HCT116 (cell line): Measurements from ENCODE around the gene HIRA. TPM values are rescaled to one million over a fixed set of nuclear protein-coding genes. Genes with fewer than 3 reads are reported as not detected.
A peak's percentile ranks its signal among the peaks of the same experiment; 100 is the strongest.

Source experiments
- ATAC-seq: fragments of 200-7000 bp; cut with Tn5 transposase; 2 replicates; pipeline ENCODE4 v1.9.1; 2020; ENCODE audit warnings: mild to moderate bottlenecking, moderate library complexity
- BruUV-seq: library from RNA; stranded (reverse); fragments of 400-500 nt; replicated peaks from 2 replicates; lab custom pipeline; 2021; lab: Mats Ljungman, UMichigan
- CTCF ChIA-PET: fragments of 300-600 bp; sonication (Branson Sonifier 250); formaldehyde crosslinking; loops from one replicate; lab custom pipeline; 2021; ENCODE audit warnings: antibody characterized with exemption; lab: Charles Lee
- POLR2A ChIA-PET: fragments of 300-600, 350-600 bp; sonication (Branson Sonifier 250); formaldehyde crosslinking; loops from one replicate; lab custom pipeline; 2021; ENCODE audit warnings: antibody characterized with exemption; lab: Charles Lee
- RAD21 ChIA-PET, 2 experiments: fragments of 300-600 bp; sonication (Branson Sonifier 250); formaldehyde crosslinking; loops; one replicate each; lab custom pipeline; 2023; ENCODE audit warnings: low total read pairs in 2 of 2; ENCODE audit not compliant: uncharacterized antibody in 2 of 2, unreplicated experiment in 2 of 2, low non-redundant PET in 1 of 2; lab: Charles Lee
- DNase-seq: peaks from one replicate; pipeline ENCODE4 v3.0.0-alpha.2; 2010; ENCODE audit warnings: low read depth, low spot score
- H2AFZ ChIP-seq: fragments of 200-600 bp; shearing (Covaris generic), sonication (generic); 2 replicates; pipeline ENCODE4 v1.6.1; 2017; ENCODE audit warnings: low read depth, mixed run types, mixed read lengths, antibody characterized with exemption, low read length; ENCODE audit not compliant: poor library complexity, severe bottlenecking
- H3K27ac ChIP-seq: 2 replicates; pipeline ENCODE4 v1.5.1; 2012; ENCODE audit warnings: low read depth, low read length
- H3K27me3 ChIP-seq: fragments of 200-600 bp; sonication (generic); 2 replicates; pipeline ENCODE4 v1.6.1; 2016; ENCODE audit warnings: mixed run types, low read length, mixed read lengths; ENCODE audit not compliant: insufficient read depth
- H3K36me3 ChIP-seq, 2 experiments: fragments of 200-500 bp in 1 of 2; fragments of 200-600 bp in 1 of 2; sonication (Bioruptor generic) in 1 of 2; sonication (generic) in 1 of 2; 2 replicates each; pipeline versions ENCODE4 v1.5.1 to v1.6.1; 2014 to 2016; ENCODE audit warnings: low read length in 2 of 2, inconsistent platforms in 1 of 2, mixed read lengths in 1 of 2, mixed run types in 1 of 2; ENCODE audit not compliant: insufficient read depth in 2 of 2, control insufficient read depth in 1 of 2
- H3K4me1 ChIP-seq, 2 experiments: fragments of 200-600 bp in 1 of 2; sonication (generic) in 1 of 2; 2 replicates each; pipeline versions ENCODE4 v1.5.1 to v1.6.1; 2012 to 2017; ENCODE audit warnings: low read length in 2 of 2, inconsistent platforms in 1 of 2, mild to moderate bottlenecking in 1 of 2, mixed read lengths in 1 of 2, mixed run types in 1 of 2, moderate library complexity in 1 of 2; ENCODE audit not compliant: insufficient read depth in 2 of 2, control insufficient read depth in 1 of 2
- H3K4me2 ChIP-seq: fragments of 200-600 bp; sonication (generic); 2 replicates; pipeline ENCODE4 v1.6.1; 2017; ENCODE audit warnings: mixed run types, low read length, mixed read lengths
- H3K4me3 ChIP-seq, 2 experiments: fragments of 200-600 bp in 1 of 2; sonication (generic) in 1 of 2; replicated peaks in 1 of 2; 2 replicates each; pipeline ENCODE4 v1.5.1; 2011 to 2016; ENCODE audit warnings: low read length in 2 of 2, control low read depth in 1 of 2, low read depth in 1 of 2, mild to moderate bottlenecking in 1 of 2, mixed read lengths in 1 of 2, mixed run types in 1 of 2
- H3K79me2 ChIP-seq: fragments of 200-600 bp; sonication (generic); 2 replicates; pipeline ENCODE4 v1.6.1; 2017; ENCODE audit warnings: mild to moderate bottlenecking, mixed run types, low read length, moderate library complexity, mixed read lengths; ENCODE audit not compliant: insufficient read depth
- H3K9ac ChIP-seq: fragments of 200-600 bp; sonication (generic); 2 replicates; pipeline ENCODE4 v1.6.1; 2016; ENCODE audit warnings: low read length, mixed read lengths
- H3K9me2 ChIP-seq: fragments of 200-600 bp; sonication (generic), shearing (Covaris generic); 2 replicates; pipeline ENCODE4 v1.6.1; 2017; ENCODE audit warnings: mixed run types, mild to moderate bottlenecking, moderate library complexity; ENCODE audit not compliant: insufficient read depth
- H3K9me3 ChIP-seq, 2 experiments: fragments of 200-500 bp in 1 of 2; fragments of 200-600 bp in 1 of 2; sonication (Bioruptor generic) in 1 of 2; sonication (generic) in 1 of 2; 2 replicates each; pipeline ENCODE4 v1.6.1; 2014 to 2017; ENCODE audit warnings: low read length in 2 of 2, mixed read lengths in 2 of 2, inconsistent platforms in 1 of 2, low read depth in 1 of 2, mild to moderate bottlenecking in 1 of 2, mixed run types in 1 of 2, moderate library complexity in 1 of 2; ENCODE audit not compliant: control insufficient read depth in 1 of 2, insufficient read depth in 1 of 2
- H4K20me1 ChIP-seq: fragments of 200-600 bp; sonication (generic), shearing (Covaris generic); 2 replicates; pipeline ENCODE4 v1.6.1; 2017; ENCODE audit warnings: mixed run types, mild to moderate bottlenecking, moderate library complexity; ENCODE audit not compliant: insufficient read depth
- EGR1 ChIP-seq: IDR thresholded peaks from 2 replicates; pipeline ENCODE4 v1.6.1; 2012; ENCODE audit warnings: low read depth
- ELF1 ChIP-seq: IDR thresholded peaks from 2 replicates; pipeline ENCODE4 v1.6.1; 2012; ENCODE audit warnings: low read depth, borderline replicate concordance
- POLR2AphosphoS5 ChIP-seq: IDR thresholded peaks from 2 replicates; pipeline ENCODE4 v1.6.1; 2011; ENCODE audit warnings: mild to moderate bottlenecking, low read depth, low read length, moderate library complexity
- SIN3A ChIP-seq: IDR thresholded peaks from 2 replicates; pipeline ENCODE4 v1.6.1; 2012; ENCODE audit warnings: low read depth
- SP1 ChIP-seq: IDR thresholded peaks from 2 replicates; pipeline ENCODE4 v1.6.1; 2012; ENCODE audit warnings: low read depth
- SRF ChIP-seq: IDR thresholded peaks from 2 replicates; pipeline ENCODE4 v1.6.1; 2012; ENCODE audit warnings: low read depth
- YY1 ChIP-seq: IDR thresholded peaks from 2 replicates; pipeline ENCODE4 v1.6.1; 2011; ENCODE audit warnings: low read length, low read depth, moderate library complexity, mild to moderate bottlenecking; ENCODE audit not compliant: insufficient replicate concordance; ENCODE audit errors: extremely low read depth
- ZBTB33 ChIP-seq: IDR thresholded peaks from 2 replicates; pipeline ENCODE4 v1.6.1; 2011; ENCODE audit warnings: mild to moderate bottlenecking, low read length, moderate library complexity; ENCODE audit not compliant: insufficient replicate concordance; ENCODE audit errors: extremely low read depth
- intact Hi-C: fragments of 100-400 bp; cut with micrococcal nuclease; formaldehyde crosslinking; loops from 2 replicates; pipeline ENCODE4 v1.10.0; 2022
- total RNA-seq: library from RNA; stranded (reverse); gene quantifications from one replicate; pipeline ENCODE4 v1.2.1, GENCODE V29; 2021; ENCODE audit not compliant: unreplicated experiment
- TF ChIP-seq, protein P1 (sequence below): IDR thresholded peaks from 2 replicates; pipeline ENCODE4 v1.6.1; 2012

HIRA gene
- total RNA-seq, 1 experiment from 2014 or later, result 30.6 TPM

GRCh38 chr22:19479355-19480172 is 48.0 kb upstream of the HIRA start, which contains the start of gene CDC45:
Gene CDC45 (plus strand): TSS chr22:19479920. CDS start chr22:19479969, 49 bp downstream.
- ChIA-PET CTCF (interaction anchor here (1.0 to 2.6 kb wide), 5 partner anchors 11 to 301 kb away, joined by 4 to 11 read pairs (median 5); partner anchors contain the start of gene SLC25A1), RAD21 (interaction anchor here (0.5 to 0.9 kb wide), 4 partner anchors 150 to 335 kb away, joined by 3 read pairs; partner anchors contain the start of gene ESS2 (in 1 of the 2)), POLR2A (interaction anchor here (0.7 to 1.6 kb wide), 6 partner anchors 10 to 150 kb away, joined by 3 to 6 read pairs (median 3); no protein-coding TSS in a partner anchor)
- H3K36me3 ChIP-seq, result peaks cover 14 to 35% of the 10 kb centered on the region in 2 experiments
- intact Hi-C loops, result loop anchor here (1.0 to 10.0 kb wide), 5 partner anchors 47 to 357 kb away; partner anchors contain the start of genes DGCR2, ESS2 and MRPL40
- peaks cover 5% of the 10 kb centered on the region; the same call in 1 of the 2 replicates for H4K20me1 ChIP-seq
- peak; percentile 96 for DNase-seq
- H2AFZ ChIP-seq, result peak within 1 kb of the TSS; percentile 47
- H3K4me2 ChIP-seq, result peak within 1 kb of the TSS; percentile 81
- H3K27me3 ChIP-seq, result no peaks in the 10 kb centered on the region
- H3K79me2 ChIP-seq, result peaks cover 82% of the 10 kb centered on the region
- H3K9me3 ChIP-seq, result no peaks in the 10 kb centered on the region
- H3K27ac ChIP-seq, result peak within 1 kb of the TSS; percentile 86
- no peaks in the 10 kb centered on the region for H3K9me2 ChIP-seq
- H3K4me1 ChIP-seq, result peaks cover 14 to 23% of the 10 kb centered on the region in 2 experiments; a peak in 3 of 4 replicates
- no TSS peak for BruUV-seq
- H3K4me3 ChIP-seq, result peak within 1 kb of the TSS; percentile 80 to 91
- TF ChIP-seq, protein P1, sequence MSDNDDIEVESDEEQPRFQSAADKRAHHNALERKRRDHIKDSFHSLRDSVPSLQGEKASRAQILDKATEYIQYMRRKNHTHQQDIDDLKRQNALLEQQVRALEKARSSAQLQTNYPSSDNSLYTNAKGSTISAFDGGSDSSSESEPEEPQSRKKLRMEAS, result peak; percentile 49; the same call in 1 of the 2 replicates
- TF ChIP-seq ELF1, result peak; percentile 98
- TF ChIP-seq ZBTB33, result no peak
- peak; percentile 97 for TF ChIP-seq YY1
- peak; percentile 92 for TF ChIP-seq EGR1
- peak; percentile 62 for TF ChIP-seq SP1
- TF ChIP-seq SRF, result no peak; the same call in 1 of the 2 replicates
- TF ChIP-seq POLR2AphosphoS5, result peak; percentile 52; the same call in 1 of the 2 replicates
- peak; percentile 82; the same call in 1 of the 2 replicates for TF ChIP-seq SIN3A
- TF ChIP-seq, all 23 proteins: peak for 7
- peak within 1 kb of the TSS; percentile 93 for H3K9ac ChIP-seq
- ATAC-seq, result peak; percentile 94
